ENCODE measurements around the gene ACAT1.

GRCh38 chr11:108084811-108085210 lies 36.6 kb upstream of the ACAT1 start:
- TF ChIP-seq CTCF (IDR thresholded peaks at IDR 0.05) (no peak), POLR2A (IDR thresholded peaks at IDR 0.05) (no peak)

All from Peyer's patch (tissue), 4 donors.